K562 (cell line): ENCODE results near the gene HAVCR1. TPM values are rescaled to one million over a fixed set of nuclear protein-coding genes. Genes with fewer than 3 reads are reported as not detected.

Experiments
- ATAC-seq: fragments of 200-7000 bp; cut with Tn5 transposase; 3 replicates; pipeline ENCODE4 v1.9.1; 2020; ENCODE audit warnings: moderate library complexity
- BruUV-seq: library from RNA; stranded (reverse); fragments of 400-500 nt; replicated peaks from 2 replicates; lab custom pipeline; 2021; lab: Mats Ljungman, UMichigan
- CTCF ChIA-PET: fragments of 300-600 bp; formaldehyde crosslinking; extraction: SDS; loops from one replicate; lab custom pipeline; 2021; ENCODE audit warnings: low intra/inter-chr PET ratio; lab: Yijun Ruan, JAX
- POLR2A ChIA-PET: fragments of 300-600, 350-650 bp; sonication (Branson Sonifier 250); formaldehyde crosslinking; extraction: SDS; loops from one replicate; lab custom pipeline; 2021; ENCODE audit warnings: antibody characterized with exemption, inconsistent platforms; lab: Yijun Ruan, JAX
- DNase-seq, 4 experiments: peaks; one replicate each; pipeline versions ENCODE4 v3.0.0 to v3.0.0-alpha.2; 2011 to 2018; ENCODE audit warnings: low spot score in 3 of 4, mixed read lengths in 3 of 4; ENCODE audit errors: extremely low read depth in 1 of 4
- FAIRE-seq: peaks from 2 replicates; lab custom pipeline; 2011; peaks lifted over from hg19 to GRCh38; lab: Jason Lieb, UNC
- H2AFZ ChIP-seq: 2 replicates; pipeline ENCODE4 v1.6.0; 2011; ENCODE audit warnings: low read depth, low read length, control low read depth, inconsistent platforms
- H3K27ac ChIP-seq: fragments of 200-600 bp; 3 replicates; pipeline ENCODE4 v1.8.0; 2011; ENCODE audit warnings: low read depth, mild to moderate bottlenecking, control low read depth, inconsistent platforms, low read length, moderate library complexity, mixed read lengths; ENCODE audit errors: extremely low read depth
- H3K27me3 ChIP-seq, 2 experiments: fragments of 300-600 bp in 1 of 2; 2 replicates in 1 of 2; 3 replicates in 1 of 2; pipeline versions ENCODE4 v1.6.0 to v1.8.0; 2011; ENCODE audit warnings: inconsistent platforms in 2 of 2, low read length in 2 of 2, mild to moderate bottlenecking in 1 of 2, mixed read lengths in 1 of 2, moderate library complexity in 1 of 2; ENCODE audit not compliant: control insufficient read depth in 2 of 2, insufficient read depth in 2 of 2
- H3K36me3 ChIP-seq: fragments of 300-600 bp; 3 replicates; pipeline ENCODE4 v1.8.0; 2011; ENCODE audit warnings: mild to moderate bottlenecking, low read length, inconsistent platforms; ENCODE audit not compliant: control insufficient read depth, insufficient read depth
- H3K4me1 ChIP-seq, 2 experiments: fragments of 200-600 bp in 1 of 2; replicated peaks in 1 of 2; 2 replicates in 1 of 2; 3 replicates in 1 of 2; pipeline versions ENCODE4 v1.5.1 to v1.8.0; 2011; ENCODE audit warnings: inconsistent platforms in 2 of 2, low read length in 2 of 2, mild to moderate bottlenecking in 1 of 2, mixed read lengths in 1 of 2, moderate library complexity in 1 of 2; ENCODE audit not compliant: control insufficient read depth in 2 of 2, insufficient read depth in 2 of 2
- H3K4me2 ChIP-seq: 2 replicates; pipeline ENCODE4 v1.6.1; 2011; ENCODE audit warnings: low read length, control low read depth, inconsistent platforms, mixed read lengths; ENCODE audit not compliant: insufficient read depth
- H3K4me3 ChIP-seq: fragments of 200-600 bp; sonication (generic), shearing (Covaris generic); 2 replicates; pipeline ENCODE4 v1.5.1; 2016; ENCODE audit warnings: control low read depth, inconsistent platforms
- H3K79me2 ChIP-seq: fragments of 200-600 bp; 3 replicates; pipeline ENCODE4 v1.8.0; 2011; ENCODE audit warnings: low read length, inconsistent platforms; ENCODE audit not compliant: control insufficient read depth, insufficient read depth
- H3K9ac ChIP-seq, 2 experiments: 2 replicates each; pipeline versions ENCODE4 v1.6.0 to v1.6.1; 2011; ENCODE audit warnings: low read depth in 2 of 2, low read length in 2 of 2, control low read depth in 1 of 2, inconsistent platforms in 1 of 2, mild to moderate bottlenecking in 1 of 2, mixed read lengths in 1 of 2; ENCODE audit not compliant: insufficient read depth in 1 of 2
- H3K9me1 ChIP-seq: one replicate; pipeline ENCODE4 v1.6.0; 2011; ENCODE audit warnings: inconsistent platforms, mild to moderate bottlenecking, low read length, moderate library complexity; ENCODE audit not compliant: control insufficient read depth, insufficient read depth
- H3K9me3 ChIP-seq: replicated peaks from 2 replicates; pipeline ENCODE4 v1.5.1; 2011; ENCODE audit warnings: low read depth, low read length, inconsistent platforms; ENCODE audit not compliant: control insufficient read depth, insufficient read depth
- H4K20me1 ChIP-seq: replicated peaks from 2 replicates; pipeline ENCODE4 v1.6.1; 2011; ENCODE audit warnings: low read length, inconsistent platforms, mixed read lengths; ENCODE audit not compliant: control insufficient read depth, insufficient read depth
- CTCFL ChIP-seq: IDR thresholded peaks from 2 replicates; pipeline ENCODE4 v1.6.1; 2011; ENCODE audit warnings: borderline replicate concordance, low read depth, mild to moderate bottlenecking, moderate library complexity, low read length; ENCODE audit not compliant: insufficient read depth, poor library complexity, severe bottlenecking
- MEF2A ChIP-seq: IDR thresholded peaks from 2 replicates; pipeline ENCODE4 v1.6.1; 2011; ENCODE audit warnings: low read depth, mild to moderate bottlenecking, low read length, moderate library complexity; ENCODE audit not compliant: control insufficient read depth
- POU5F1 ChIP-seq: fragments of 150-350 bp; IDR thresholded peaks from 2 replicates; pipeline ENCODE4 v1.6.1; 2014; ENCODE audit warnings: borderline replicate concordance, low read length, low read depth, mild to moderate bottlenecking; ENCODE audit not compliant: partially characterized antibody
- SMARCA5 ChIP-seq: fragments of 450-650 bp; IDR thresholded peaks from 2 replicates; pipeline ENCODE4 v1.6.1; 2016
- TFE3 ChIP-seq: fragments of 450-650 bp; formaldehyde crosslinking; IDR thresholded peaks from 2 replicates; pipeline ENCODE4 v1.4.0; 2020; ENCODE audit warnings: mild to moderate bottlenecking, mixed read lengths
- ZBTB17 ChIP-seq: fragments of 450-650 bp; formaldehyde crosslinking; IDR thresholded peaks from 2 replicates; pipeline ENCODE4 v1.4.0; 2020; ENCODE audit warnings: mild to moderate bottlenecking
- WGBS: fragments of 100-300 bp; shearing (Covaris generic); methylation state at CpG from one replicate; pipeline ENCODE4 v1.1.6; 2016; ENCODE audit warnings: low coverage, mixed read lengths; ENCODE audit not compliant: insufficient coverage; ENCODE audit errors: missing lambda C conversion rate; 5-methylcytosine and 5-hydroxymethylcytosine counted together
- in situ Hi-C: fragments of 300-500 bp; cut with MboI; formaldehyde crosslinking; loops from 4 replicates; pipeline ENCODE4 v1.15.0; 2018; ENCODE audit warnings: inconsistent platforms, mixed read lengths
- intact Hi-C: fragments of 100-400 bp; cut with micrococcal nuclease; formaldehyde crosslinking; loops from 2 replicates; pipeline ENCODE4 v1.14.2; 2022
- polyA plus RNA-seq, 8 experiments: library from polyadenylated mRNA; depleted of rRNA in 4 of 8; stranded (reverse) in 5 of 8; unstranded in 3 of 8; fragments of >200 nt; fragmentation: Nextera tagmentation in 2 of 8; fragmentation: Illumina TruSeq in 1 of 8; extraction: Ambion mirVana in 2 of 8; extraction: Trizol in 1 of 8; gene quantifications; 2 replicates each; pipeline versions ENCODE4 v1.2.1 to v1.2.3, GENCODE V29; 2011 to 2014; ENCODE audit warnings: inconsistent platforms in 1 of 8, missing spikeins in 1 of 8
- total RNA-seq, 7 experiments: library from RNA; depleted of rRNA in 6 of 7; stranded (reverse); fragments of >200 nt in 6 of 7; fragmentation: Illumina TruSeq in 2 of 7; extraction: Trizol in 2 of 7; gene quantifications; 2 replicates each; pipeline versions ENCODE4 v1.2.1 to v1.2.3, GENCODE V29; 2011 to 2021; ENCODE audit warnings: low replicate concordance in 1 of 7

The HAVCR1 gene
- total and polyA plus RNA-seq, 9 of the 15 experiments (the other 6 are each of a cell fraction or from before 2014, with no cell fraction given): 0.04 TPM; not detected in 8

- no TSS peak for BruUV-seq
- Histone ChIP-seq H2AFZ (no peak overlapping the region), H3K36me3 (no peaks in the 10 kb centered on the region), H4K20me1 (no peaks in the 10 kb centered on the region), H3K9me3 (no peaks in the 10 kb centered on the region), H3K27me3 (no peaks in the 10 kb centered on the region), H3K4me1 (no peaks in the 10 kb centered on the region), H3K4me2 (no peak overlapping the region), H3K9ac (no peak overlapping the region), H3K4me3 (no peak overlapping the region), H3K9me1 (no peaks in the 10 kb centered on the region), H3K79me2 (no peaks in the 10 kb centered on the region; the same call in 2 of the 3 replicates), H3K27ac (no peak overlapping the region)
- 0% methylated on average over 2 of the region's 2 CpGs for WGBS
- FAIRE-seq: no peak
- no peak for DNase-seq
- no peak for ATAC-seq
- ChIA-PET POLR2A (no interaction called here), CTCF (no interaction called here)
- no peak for TF ChIP-seq CTCFL
- no peak for TF ChIP-seq MEF2A
- TF ChIP-seq TFE3 (CRISPR knock-in tag): no peak
- TF ChIP-seq POU5F1: no peak
- no peak for TF ChIP-seq SMARCA5
- TF ChIP-seq ZBTB17 (CRISPR knock-in tag): no peak
- intact Hi-C loops: no loop called here
- in situ Hi-C loops: no loop called here
Measured at GRCh38 chr5:157022024-157022423, 36.9 kb downstream of the HAVCR1 start.
